GM23248 (cell line): ENCODE measurements around the gene ANKRD40. TPM values are rescaled to one million over a fixed set of nuclear protein-coding genes. Genes with fewer than 3 reads are reported as not detected.

Source experiments
- DNase-seq: peaks from one replicate; pipeline ENCODE4 v3.0.0-alpha.2; 2015
- H2AFZ ChIP-seq: fragments of 200-600 bp; sonication (generic); 2 replicates; pipeline ENCODE4 v1.6.1; 2016; ENCODE audit warnings: antibody characterized with exemption
- H3F3A ChIP-seq: fragments of 200-600 bp; sonication (generic); 2 replicates; pipeline ENCODE4 v1.6.1; 2016; ENCODE audit warnings: mild to moderate bottlenecking, antibody characterized with exemption, mixed run types; ENCODE audit not compliant: insufficient read depth
- H3K27ac ChIP-seq: fragments of 200-600 bp; sonication (generic); 2 replicates; pipeline ENCODE4 v1.5.1; 2016; ENCODE audit warnings: mild to moderate bottlenecking
- H3K27me3 ChIP-seq: fragments of 200-600 bp; sonication (generic); replicated peaks from 2 replicates; pipeline ENCODE4 v1.6.1; 2016; ENCODE audit warnings: mild to moderate bottlenecking; ENCODE audit not compliant: insufficient read depth
- H3K36me3 ChIP-seq: fragments of 200-600 bp; sonication (generic); 2 replicates; pipeline ENCODE4 v1.6.1; 2016; ENCODE audit warnings: low read depth, mild to moderate bottlenecking
- H3K4me1 ChIP-seq: fragments of 200-600 bp; sonication (generic); 2 replicates; pipeline ENCODE4 v1.6.1; 2016; ENCODE audit warnings: mild to moderate bottlenecking; ENCODE audit not compliant: insufficient read depth
- H3K4me2 ChIP-seq: fragments of 200-600 bp; sonication (generic); one replicate; pipeline ENCODE4 v1.6.1; 2016; ENCODE audit warnings: mild to moderate bottlenecking; ENCODE audit not compliant: unreplicated experiment
- H3K4me3 ChIP-seq: fragments of 200-600 bp; sonication (generic); 2 replicates; pipeline ENCODE4 v1.5.1; 2016; ENCODE audit warnings: mild to moderate bottlenecking
- H3K79me2 ChIP-seq: fragments of 200-600 bp; sonication (generic); 2 replicates; pipeline ENCODE4 v1.6.1; 2016; ENCODE audit warnings: mild to moderate bottlenecking; ENCODE audit not compliant: insufficient read depth
- H3K9ac ChIP-seq: fragments of 200-600 bp; sonication (generic); 2 replicates; pipeline ENCODE4 v1.6.1; 2016; ENCODE audit warnings: mild to moderate bottlenecking
- H3K9me2 ChIP-seq: fragments of 200-600 bp; sonication (generic); 2 replicates; pipeline ENCODE4 v1.6.1; 2016; ENCODE audit warnings: mixed run types, mild to moderate bottlenecking, moderate library complexity; ENCODE audit not compliant: insufficient read depth
- H3K9me3 ChIP-seq: fragments of 200-600 bp; sonication (generic); one replicate; pipeline ENCODE4 v1.6.1; 2017; ENCODE audit warnings: low read depth
- H4K20me1 ChIP-seq: fragments of 200-600 bp; sonication (generic); 2 replicates; pipeline ENCODE4 v1.6.0; 2016; ENCODE audit not compliant: insufficient read depth
- EZH2 ChIP-seq: fragments of 200-600 bp; sonication (generic); IDR thresholded peaks from 2 replicates; pipeline ENCODE4 v1.6.1; 2018; ENCODE audit warnings: antibody characterized with exemption, mild to moderate bottlenecking; ENCODE audit not compliant: insufficient read depth, poor library complexity, severe bottlenecking
- EZH2phosphoT487 ChIP-seq: fragments of 200-600 bp; sonication (generic); IDR thresholded peaks from 2 replicates; pipeline ENCODE4 v1.6.1; 2018; ENCODE audit warnings: antibody characterized with exemption, moderate library complexity, mild to moderate bottlenecking, low read depth; ENCODE audit not compliant: insufficient read depth
- WGBS, 2 experiments: methylation state at CpG; one replicate each; pipeline ENCODE4 v1.1.6; 2015 to 2017; ENCODE audit warnings: low lambda C conversion rate in 2 of 2, low coverage in 1 of 2; ENCODE audit errors: missing lambda C conversion rate in 2 of 2; 5-methylcytosine and 5-hydroxymethylcytosine counted together
- in situ Hi-C: fragments of 300-500 bp; cut with MboI; formaldehyde crosslinking; loops from 2 replicates; pipeline ENCODE4 v1.15.0; 2020
- polyA plus RNA-seq: library from polyadenylated mRNA; unstranded; fragments of >200 nt; fragmentation: Nextera tagmentation; extraction: Ambion mirVana; gene quantifications from 2 replicates; pipeline ENCODE4 v1.2.1, GENCODE V29; 2016
- small RNA-seq: library from RNA; depleted of rRNA; stranded (forward); fragments of <200 nt; gene quantifications from one replicate; pipeline ENCODE3, GENCODE V24; 2014; ENCODE audit warnings: low read depth, low replicate concordance
- total RNA-seq: library from RNA; depleted of rRNA; stranded (reverse); fragments of >200 nt; shearing (Covaris generic); gene quantifications from 2 replicates; pipeline ENCODE4 v1.2.3, GENCODE V29; 2014; rRNA removed

Gene ANKRD40
- total and polyA plus RNA-seq, 2 experiments from 2014 or later = 20.2 to 36.5 TPM

GRCh38 chr17:50645748-50646682 lies 61.7 kb downstream of the ANKRD40 start:
- no peak overlapping the region for H3K4me2 ChIP-seq

More at GRCh38 chr17:50645748-50646682, 61.7 kb downstream of the ANKRD40 start:
- no peaks in the 10 kb centered on the region for H3K27me3 ChIP-seq
- H3K9ac ChIP-seq = no peak overlapping the region
- no peaks in the 10 kb centered on the region for H3K36me3 ChIP-seq
- H4K20me1 ChIP-seq = no peaks in the 10 kb centered on the region
- H3F3A ChIP-seq = 0 out of 2 replicates have a peak, but pooled peaks cover 4% of the 10 kb centered on the region
- H3K79me2 ChIP-seq = peaks cover 28% of the 10 kb centered on the region
- in situ Hi-C loops = no loop called here
- no peaks in the 10 kb centered on the region for H3K9me2 ChIP-seq
- DNase-seq = no peak
- H3K4me3 ChIP-seq = no peak overlapping the region
- no peak for TF ChIP-seq EZH2phosphoT487
- TF ChIP-seq EZH2 = no peak
- WGBS, 2 experiments = 93 to 99% methylated on average over 3 of the region's 3 CpGs
- no peak overlapping the region for H2AFZ ChIP-seq
- no peak overlapping the region for H3K27ac ChIP-seq
- no peaks in the 10 kb centered on the region for H3K9me3 ChIP-seq
- H3K4me1 ChIP-seq = peaks cover 9% of the 10 kb centered on the region

Small RNA genes within 50 kb of the gene (small RNA-seq; reads per million reads assigned to genes)
- gene RF00019 = not detected

Other genes starting within 250 kb of the ANKRD40 start
- not detected in 2 replicates for gene CHAD, start 239.0 kb downstream of the ANKRD40 start, total RNA-seq
- gene CHAD, start 239.0 kb downstream of the ANKRD40 start, polyA plus RNA-seq = not detected in 2 replicates
- gene RSAD1, start 229.1 kb downstream of the ANKRD40 start, total RNA-seq = 19.3 and 19.8 TPM in 2 replicates
- gene RSAD1, start 229.1 kb downstream of the ANKRD40 start, polyA plus RNA-seq = 22.4 and 23.9 TPM in 2 replicates
- gene MYCBPAP, start 199.5 kb downstream of the ANKRD40 start, total RNA-seq = 0.32 and 0.89 TPM in 2 replicates
- 0.79 and 1.4 TPM in 2 replicates for gene MYCBPAP, start 199.5 kb downstream of the ANKRD40 start, polyA plus RNA-seq
- not detected in 2 replicates for gene EPN3, start 175.2 kb downstream of the ANKRD40 start, total RNA-seq
- gene EPN3, start 175.2 kb downstream of the ANKRD40 start, polyA plus RNA-seq = 0.13 TPM in 1 of 2 replicates, not detected in the other
- gene SPATA20, start 160.7 kb downstream of the ANKRD40 start, total RNA-seq = 146 TPM in 2 replicates
- 89.9 and 91.2 TPM in 2 replicates for gene SPATA20, start 160.7 kb downstream of the ANKRD40 start, polyA plus RNA-seq
- 0.13 and 0.97 TPM in 2 replicates for gene CACNA1G, start 147.2 kb downstream of the ANKRD40 start, total RNA-seq
- gene CACNA1G, start 147.2 kb downstream of the ANKRD40 start, polyA plus RNA-seq = 0.06 and 0.16 TPM in 2 replicates
- 28.3 and 32.0 TPM in 2 replicates for gene ABCC3, start 73.0 kb downstream of the ANKRD40 start, total RNA-seq
- 35.0 and 38.5 TPM in 2 replicates for gene ABCC3, start 73.0 kb downstream of the ANKRD40 start, polyA plus RNA-seq
- 57.5 and 59.1 TPM in 2 replicates for gene LUC7L3, start 11.7 kb upstream of the ANKRD40 start, total RNA-seq
- gene LUC7L3, start 11.7 kb upstream of the ANKRD40 start, polyA plus RNA-seq = 100 and 138 TPM in 2 replicates
- not detected in 2 replicates for gene ANKRD40CL, start 59.6 kb upstream of the ANKRD40 start, total RNA-seq
- not detected in 2 replicates for gene ANKRD40CL, start 59.6 kb upstream of the ANKRD40 start, polyA plus RNA-seq
- not detected in 2 replicates for gene WFIKKN2, start 127.7 kb upstream of the ANKRD40 start, total RNA-seq
- gene WFIKKN2, start 127.7 kb upstream of the ANKRD40 start, polyA plus RNA-seq = not detected in 2 replicates
- gene TOB1, start 158.4 kb upstream of the ANKRD40 start, total RNA-seq = 6.7 and 8.4 TPM in 2 replicates
- gene TOB1, start 158.4 kb upstream of the ANKRD40 start, polyA plus RNA-seq = 93.8 and 96.4 TPM in 2 replicates